ENCODE results near the gene SMIM5. TPM values are rescaled to one million over a fixed set of nuclear protein-coding genes. Genes with fewer than 3 reads are reported as not detected.

The SMIM5 gene
- polyA plus RNA-seq, 1 donor (not counting 4 experiments of a cell fraction or from before 2014, with no cell fraction given): 0.24 TPM

DNA sequence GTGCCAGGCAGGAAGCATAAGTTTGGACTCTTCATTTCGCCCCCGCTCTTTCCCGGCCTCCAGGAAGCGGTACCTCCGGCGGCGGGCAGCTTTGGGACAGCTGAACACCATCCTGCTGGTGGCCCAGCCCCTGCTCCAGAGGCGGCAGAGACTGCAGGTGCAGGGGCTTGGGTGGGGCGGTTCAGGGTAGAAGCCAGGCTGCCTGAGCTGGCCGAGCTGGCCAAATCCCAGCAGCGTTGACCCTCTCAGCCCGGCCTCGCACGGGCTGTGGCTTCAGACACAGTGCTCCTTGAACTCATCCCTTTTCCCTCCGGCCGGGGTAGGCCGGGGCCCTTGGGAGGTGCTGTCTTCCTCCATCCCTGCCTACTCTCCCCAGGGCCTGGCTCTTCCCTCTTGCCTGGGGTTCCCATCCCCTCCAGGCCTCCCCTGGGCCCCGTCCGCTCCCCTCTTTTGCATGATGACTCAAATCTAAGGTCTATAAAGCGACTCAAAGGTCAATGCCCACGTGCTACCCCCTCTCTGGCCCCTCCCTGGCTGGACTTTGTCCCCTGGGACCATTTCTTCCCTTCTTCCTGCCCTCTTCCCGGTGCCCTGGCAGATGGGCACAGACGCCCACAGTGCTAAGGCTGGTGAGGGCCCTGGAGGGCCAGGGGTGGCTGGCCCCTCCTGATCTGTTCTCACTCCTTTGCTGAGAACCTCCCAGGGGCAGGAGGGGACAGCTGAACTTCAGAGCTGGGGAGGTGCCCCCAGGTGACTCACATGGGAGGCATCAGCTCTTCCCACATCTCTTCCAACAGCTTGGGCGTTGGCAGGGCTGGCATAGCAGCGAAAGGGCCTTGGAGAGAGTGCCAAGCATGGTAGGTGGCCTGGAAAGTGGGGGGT lies 22.9 kb upstream of the SMIM5 start:
- peaks cover 7% of the 10 kb centered on the region for H3K27me3 ChIP-seq (ENCODE audit: control insufficient read depth, extremely low read depth, insufficient read depth, low read length)
- no peak overlapping the region for H3K27ac ChIP-seq (ENCODE audit: control insufficient read depth, insufficient read depth, low read length)
- no peaks in the 10 kb centered on the region for H3K4me1 ChIP-seq (ENCODE audit: control insufficient read depth, extremely low read depth, insufficient read depth, low read length)
- FAIRE-seq (no peak), DNase-seq (ENCODE audit: low read depth, low spot score) (no peak)
- no peak overlapping the region for H2AFZ ChIP-seq (ENCODE audit: control insufficient read depth, low read length)
- no peak for TF ChIP-seq EZH2 (IDR thresholded peaks at IDR 0.05; ENCODE audit: low read length)
- no peaks in the 10 kb centered on the region for H4K20me1 ChIP-seq (ENCODE audit: control insufficient read depth, extremely low read depth, insufficient read depth, low read length)
- no peak overlapping the region for H3K4me2 ChIP-seq (ENCODE audit: control insufficient read depth, extremely low read depth, insufficient read depth, low read depth, low read length)
- dilution Hi-C loops (cut with MboI; ENCODE audit: extremely low pct_ligation_motif_present, low sequenced_read_pairs): no loop called here
- H3K9me3 ChIP-seq (ENCODE audit: control insufficient read depth, low read depth, low read length): no peaks in the 10 kb centered on the region
- H3K4me3 ChIP-seq (ENCODE audit: control insufficient read depth in 2 of 3, extremely low read depth in 1 of 3, insufficient read depth in 2 of 3, low read depth in 1 of 3, low read length in 3 of 3): no peak overlapping the region
- H3K9ac ChIP-seq (ENCODE audit: control insufficient read depth, extremely low read depth, insufficient read depth, low read length): no peak overlapping the region
- H3K36me3 ChIP-seq (ENCODE audit: control insufficient read depth in 2 of 2, extremely low read depth in 1 of 2, insufficient read depth in 2 of 2, low read length in 2 of 2): no peaks in the 10 kb centered on the region
- no peaks in the 10 kb centered on the region for H3K79me2 ChIP-seq (ENCODE audit: control insufficient read depth, insufficient read depth, low read length)
- no peaks in the 10 kb centered on the region for H3K9me1 ChIP-seq (ENCODE audit: control insufficient read depth, extremely low read depth, insufficient read depth, low read length)

DNA sequence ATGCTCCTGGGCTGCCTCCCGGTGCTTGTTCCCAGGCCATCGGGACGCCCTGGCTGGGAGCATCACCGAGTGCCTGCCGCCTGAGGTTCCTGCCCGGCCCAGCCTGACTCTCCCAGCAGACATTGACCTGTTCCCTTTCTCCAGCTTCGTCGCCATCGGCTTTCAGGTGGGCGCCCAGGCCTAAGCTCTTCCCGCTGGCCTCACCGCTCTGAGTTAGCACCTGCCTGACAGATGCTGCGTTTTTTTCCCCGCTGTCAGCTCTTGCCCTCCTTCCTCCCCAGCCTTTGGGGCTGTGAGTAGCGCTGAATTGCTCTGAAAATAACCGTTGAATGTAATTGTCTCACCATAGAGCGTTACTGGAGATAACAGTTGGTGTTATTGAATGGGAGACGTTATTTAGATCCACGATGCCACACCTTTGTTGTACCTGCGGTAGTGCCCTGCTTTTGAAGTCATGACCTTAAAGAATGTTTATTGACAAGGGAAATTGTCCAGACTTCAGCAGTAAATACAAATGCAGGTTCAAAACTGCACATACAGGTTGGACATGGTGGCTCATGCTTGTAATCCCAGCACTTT lies 21.3 kb upstream of the SMIM5 start:
- Histone ChIP-seq H3K27ac (ENCODE audit: control insufficient read depth, insufficient read depth, low read length) (no peak overlapping the region), H3K79me2 (ENCODE audit: control insufficient read depth, insufficient read depth, low read length) (no peaks in the 10 kb centered on the region), H3K36me3 (ENCODE audit: control insufficient read depth in 2 of 2, extremely low read depth in 1 of 2, insufficient read depth in 2 of 2, low read length in 2 of 2) (no peaks in the 10 kb centered on the region), H3K4me3 (ENCODE audit: control insufficient read depth in 2 of 3, extremely low read depth in 1 of 3, insufficient read depth in 2 of 3, low read depth in 1 of 3, low read length in 3 of 3) (no peak overlapping the region), H3K9me3 (ENCODE audit: control insufficient read depth, low read depth, low read length) (no peaks in the 10 kb centered on the region), H3K27me3 (ENCODE audit: control insufficient read depth, extremely low read depth, insufficient read depth, low read length) (peaks cover 3% of the 10 kb centered on the region), H4K20me1 (ENCODE audit: control insufficient read depth, extremely low read depth, insufficient read depth, low read length) (no peaks in the 10 kb centered on the region), H3K9ac (ENCODE audit: control insufficient read depth, extremely low read depth, insufficient read depth, low read length) (no peak overlapping the region), H3K4me2 (ENCODE audit: control insufficient read depth, extremely low read depth, insufficient read depth, low read depth, low read length) (no peak overlapping the region), H2AFZ (ENCODE audit: control insufficient read depth, low read length) (no peak overlapping the region), H3K4me1 (ENCODE audit: control insufficient read depth, extremely low read depth, insufficient read depth, low read length) (no peaks in the 10 kb centered on the region), H3K9me1 (ENCODE audit: control insufficient read depth, extremely low read depth, insufficient read depth, low read length) (no peaks in the 10 kb centered on the region)
- TF ChIP-seq, protein P1, sequence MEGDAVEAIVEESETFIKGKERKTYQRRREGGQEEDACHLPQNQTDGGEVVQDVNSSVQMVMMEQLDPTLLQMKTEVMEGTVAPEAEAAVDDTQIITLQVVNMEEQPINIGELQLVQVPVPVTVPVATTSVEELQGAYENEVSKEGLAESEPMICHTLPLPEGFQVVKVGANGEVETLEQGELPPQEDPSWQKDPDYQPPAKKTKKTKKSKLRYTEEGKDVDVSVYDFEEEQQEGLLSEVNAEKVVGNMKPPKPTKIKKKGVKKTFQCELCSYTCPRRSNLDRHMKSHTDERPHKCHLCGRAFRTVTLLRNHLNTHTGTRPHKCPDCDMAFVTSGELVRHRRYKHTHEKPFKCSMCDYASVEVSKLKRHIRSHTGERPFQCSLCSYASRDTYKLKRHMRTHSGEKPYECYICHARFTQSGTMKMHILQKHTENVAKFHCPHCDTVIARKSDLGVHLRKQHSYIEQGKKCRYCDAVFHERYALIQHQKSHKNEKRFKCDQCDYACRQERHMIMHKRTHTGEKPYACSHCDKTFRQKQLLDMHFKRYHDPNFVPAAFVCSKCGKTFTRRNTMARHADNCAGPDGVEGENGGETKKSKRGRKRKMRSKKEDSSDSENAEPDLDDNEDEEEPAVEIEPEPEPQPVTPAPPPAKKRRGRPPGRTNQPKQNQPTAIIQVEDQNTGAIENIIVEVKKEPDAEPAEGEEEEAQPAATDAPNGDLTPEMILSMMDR (optimal IDR thresholded peaks at IDR 0.05 in 1 of 3, IDR thresholded peaks at IDR 0.05 in 1 of 3, conservative IDR thresholded peaks at IDR 0.05 in 1 of 3; ENCODE audit: extremely low read depth in 1 of 3, insufficient read depth in 2 of 3, low read length in 3 of 3): no peak
- TF ChIP-seq EZH2 (IDR thresholded peaks at IDR 0.05; ENCODE audit: low read length): no peak
- FAIRE-seq: no peak
- no peak for DNase-seq (ENCODE audit: low read depth, low spot score)
- dilution Hi-C loops (cut with MboI; ENCODE audit: extremely low pct_ligation_motif_present, low sequenced_read_pairs): no loop called here

Data from keratinocyte (primary cell).